Pancreas (tissue), 10 donors: ENCODE data around the gene PMP22. TPM values are rescaled to one million over a fixed set of nuclear protein-coding genes. Genes with fewer than 3 reads are reported as not detected.

Experiments
- ATAC-seq, 4 donors: fragments of 200-7000 bp; cut with Tn5 transposase; one replicate each; pipeline versions ENCODE4 v1.8.0 to v1.9.1; 2020; ENCODE audit warnings: mild to moderate bottlenecking in 4 of 4, moderate library complexity in 4 of 4
- DNase-seq, 6 donors: peaks; one replicate each; pipeline ENCODE4 v3.0.0-alpha.2; 2020
- FAIRE-seq: peaks from 2 replicates; lab custom pipeline; 2012; peaks lifted over from hg19 to GRCh38; lab: Jason Lieb, UNC
- H3K27ac ChIP-seq, 4 donors: fragments of 200-600 bp; sonication (generic); 1 replicate in 3 of 4; 2 replicates in 1 of 4; pipeline versions ENCODE4 v1.5.0 to v1.8.0; 2020
- H3K27me3 ChIP-seq, 4 donors: fragments of 200-600 bp; one replicate each; pipeline ENCODE4 v1.8.0; 2021
- H3K36me3 ChIP-seq, 3 donors: fragments of 200-600 bp; sonication (generic) in 1 of 3; one replicate each; pipeline versions ENCODE4 v1.5.0 to v1.8.0; 2020 to 2021
- H3K4me1 ChIP-seq, 3 donors: fragments of 200-600 bp; one replicate each; pipeline ENCODE4 v1.8.0; 2021
- H3K4me3 ChIP-seq, 4 donors: fragments of 200-600 bp; sonication (generic) in 2 of 4; one replicate each; pipeline versions ENCODE4 v1.5.0 to v1.8.0; 2020 to 2021
- H3K9me3 ChIP-seq, 4 donors: fragments of 200-600 bp; one replicate each; pipeline ENCODE4 v1.8.0; 2021
- CTCF ChIP-seq, 4 donors: fragments of 200-600 bp; sonication (generic) in 3 of 4; IDR thresholded peaks; one replicate each; pipeline versions ENCODE4 v1.5.0 to v1.8.0; 2021; ENCODE audit warnings: antibody characterized with exemption in 4 of 4
- WGBS, 2 donors: extraction: QIAGEN DNeasy Blood & Tissue Kit; methylation state at CpG; one replicate each; pipeline ENCODE4 v1.1.7; 2013; 5-methylcytosine and 5-hydroxymethylcytosine counted together
- intact Hi-C, 3 donors: fragments of 100-400 bp; cut with DNase I; formaldehyde crosslinking; loops; one replicate each; pipeline versions ENCODE4 v1.11.1 to v1.14.2; 2022
- microRNA-seq, 2 donors: library from miRNA; unstranded; fragments of <30 nt; microRNA quantifications; one replicate each; pipeline versions ENCODE4 to v1.1.0, GENCODE V29; 2019 to 2020
- polyA plus RNA-seq, 2 donors: library from polyadenylated mRNA; stranded (reverse); fragments of 200-250 nt; gene quantifications; one replicate each; pipeline ENCODE4 v1.2.3, GENCODE V29; 2013
- total RNA-seq, 6 donors: library from RNA; stranded (reverse); fragmentation: NEBNext Ultra II Directional in 4 of 6; extraction: Animal tissue kit (Norgen Biotek cat#: 25700) in 4 of 6; gene quantifications; one replicate each; pipeline versions ENCODE4 v1.2.1 to v1.2.4, GENCODE V29; 2021 to 2023
- donor health status: healthy with polysubstance abuse.
- donor health status: DM: no; HTN: no; CAD: no; lungs with moderate emphysema.
- donor health status: DM: no; HTN: no; CAD: no.
- donor health status: control.
- donor health status: control.
- donor health status: Bipolar disorder and iron deficiency.
- donor health status: DM: yes; HTN: yes; CAD: no.
- donor health status: DM: no; HTN: no; CAD: no.
- donor health status: DM: no; HTN: no; CAD: no.
- donor health status: DM: yes; HTN: yes; CAD: no.

The PMP22 gene
- total and polyA plus RNA-seq, 8 donors, result 5.8 to 24.8 (median 10.4) TPM

- intact Hi-C loops, result no loop called here
- Histone ChIP-seq H3K27me3 (no peaks in the 10 kb centered on the region), H3K9me3 (no peaks in the 10 kb centered on the region), H3K36me3 (no peaks in the 10 kb centered on the region), H3K27ac (no peak overlapping the region), H3K4me3 (no peak overlapping the region), H3K4me1 (peaks cover 0 to under 1% (median 0%) of the 10 kb centered on the region in 3 donors)
- ATAC-seq, result no peak
- DNase-seq, result no peak
- TF ChIP-seq CTCF (IDR thresholded peaks at IDR 0.05), result no peak
- WGBS, 2 donors, result 68 to 75% methylated on average over 8 of the region's 8 CpGs
- no peak for FAIRE-seq
These were observed 85.0 kb downstream of the PMP22 start for GRCh38 chr17:15180121-15180561.

Small RNA genes lying within 50 kb of the gene (microRNA-seq; reads per million reads assigned to microRNA genes)
- 0 to 0.59 reads per million in 2 donors for gene MIR4731

Other genes starting within 250 kb of the PMP22 start
- gene TEKT3, start 76.3 kb upstream of the PMP22 start, total RNA-seq, result under 1 TPM in 3 of 6 donors, not detected in 3; 0.23 to 0.43 (median 0.34) TPM
- gene TEKT3, start 76.3 kb upstream of the PMP22 start, polyA plus RNA-seq, result 1 to 10 TPM; 1.5 to 2.7 TPM
- gene CDRT4, start 202.3 kb upstream of the PMP22 start, total RNA-seq, result 10 to 100 TPM in 1 of 6 donors, 1 to 10 TPM in 5; 1.8 to 10.3 (median 6.2) TPM
- 10 to 100 TPM; 20.9 to 31.6 TPM for gene CDRT4, start 202.3 kb upstream of the PMP22 start, polyA plus RNA-seq